Measurements from ENCODE around the gene LSM4.
"Not testable (repeated sequence)": the region's sequence is repeated elsewhere in the genome, so short reads cannot be mapped to it uniquely, and the experiment has no call there.

- TF ChIP-seq, protein P1, sequence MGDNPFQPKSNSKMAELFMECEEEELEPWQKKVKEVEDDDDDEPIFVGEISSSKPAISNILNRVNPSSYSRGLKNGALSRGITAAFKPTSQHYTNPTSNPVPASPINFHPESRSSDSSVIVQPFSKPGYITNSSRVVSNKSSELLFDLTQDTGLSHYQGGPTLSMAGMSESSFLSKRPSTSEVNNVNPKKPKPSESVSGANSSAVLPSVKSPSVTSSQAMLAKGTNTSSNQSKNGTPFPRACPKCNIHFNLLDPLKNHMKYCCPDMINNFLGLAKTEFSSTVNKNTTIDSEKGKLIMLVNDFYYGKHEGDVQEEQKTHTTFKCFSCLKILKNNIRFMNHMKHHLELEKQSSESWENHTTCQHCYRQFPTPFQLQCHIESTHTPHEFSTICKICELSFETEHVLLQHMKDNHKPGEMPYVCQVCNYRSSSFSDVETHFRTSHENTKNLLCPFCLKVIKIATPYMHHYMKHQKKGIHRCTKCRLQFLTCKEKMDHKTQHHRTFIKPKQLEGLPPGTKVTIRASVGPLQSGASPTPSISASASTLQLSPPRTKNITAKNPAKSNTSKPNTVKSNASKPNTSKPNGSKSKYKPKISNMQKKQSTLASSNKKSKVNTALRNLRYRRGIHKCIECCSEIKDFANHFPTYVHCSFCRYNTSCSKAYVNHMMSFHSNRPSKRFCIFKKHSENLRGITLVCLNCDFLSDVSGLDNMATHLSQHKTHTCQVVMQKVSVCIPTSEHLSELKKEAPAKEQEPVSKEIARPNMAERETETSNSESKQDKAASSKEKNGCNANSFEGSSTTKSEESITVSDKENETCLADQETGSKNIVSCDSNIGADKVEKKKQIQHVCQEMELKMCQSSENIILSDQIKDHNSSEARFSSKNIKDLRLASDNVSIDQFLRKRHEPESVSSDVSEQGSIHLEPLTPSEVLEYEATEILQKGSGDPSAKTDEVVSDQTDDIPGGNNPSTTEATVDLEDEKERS (tag by site-specific recombination; IDR thresholded peaks at IDR 0.05): not testable (repeated sequence)
- TF ChIP-seq, protein P2, sequence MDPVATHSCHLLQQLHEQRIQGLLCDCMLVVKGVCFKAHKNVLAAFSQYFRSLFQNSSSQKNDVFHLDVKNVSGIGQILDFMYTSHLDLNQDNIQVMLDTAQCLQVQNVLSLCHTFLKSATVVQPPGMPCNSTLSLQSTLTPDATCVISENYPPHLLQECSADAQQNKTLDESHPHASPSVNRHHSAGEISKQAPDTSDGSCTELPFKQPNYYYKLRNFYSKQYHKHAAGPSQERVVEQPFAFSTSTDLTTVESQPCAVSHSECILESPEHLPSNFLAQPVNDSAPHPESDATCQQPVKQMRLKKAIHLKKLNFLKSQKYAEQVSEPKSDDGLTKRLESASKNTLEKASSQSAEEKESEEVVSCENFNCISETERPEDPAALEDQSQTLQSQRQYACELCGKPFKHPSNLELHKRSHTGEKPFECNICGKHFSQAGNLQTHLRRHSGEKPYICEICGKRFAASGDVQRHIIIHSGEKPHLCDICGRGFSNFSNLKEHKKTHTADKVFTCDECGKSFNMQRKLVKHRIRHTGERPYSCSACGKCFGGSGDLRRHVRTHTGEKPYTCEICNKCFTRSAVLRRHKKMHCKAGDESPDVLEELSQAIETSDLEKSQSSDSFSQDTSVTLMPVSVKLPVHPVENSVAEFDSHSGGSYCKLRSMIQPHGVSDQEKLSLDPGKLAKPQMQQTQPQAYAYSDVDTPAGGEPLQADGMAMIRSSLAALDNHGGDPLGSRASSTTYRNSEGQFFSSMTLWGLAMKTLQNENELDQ (tag by site-specific recombination; IDR thresholded peaks at IDR 0.05; ENCODE audit: low read depth): not testable (repeated sequence)
- TF ChIP-seq ZNF274 (IDR thresholded peaks at IDR 0.05; ENCODE audit: low read length); ZNF274 (tag by site-specific recombination; IDR thresholded peaks at IDR 0.05; ENCODE audit: borderline replicate concordance); CTCF (tag by site-specific recombination; IDR thresholded peaks at IDR 0.05); ZNF398 (tag by site-specific recombination; IDR thresholded peaks at IDR 0.05); ZEB2 (tag by site-specific recombination; IDR thresholded peaks at IDR 0.05); ZNF138 (tag by site-specific recombination; IDR thresholded peaks at IDR 0.05; ENCODE audit: borderline replicate concordance); KLF8 (tag by site-specific recombination; IDR thresholded peaks at IDR 0.05); GLI2 (tag by site-specific recombination; IDR thresholded peaks at IDR 0.05; ENCODE audit: borderline replicate concordance, low read depth); YY1 (tag by site-specific recombination; IDR thresholded peaks at IDR 0.05): not testable (repeated sequence)
- TF ChIP-seq, protein P3, sequence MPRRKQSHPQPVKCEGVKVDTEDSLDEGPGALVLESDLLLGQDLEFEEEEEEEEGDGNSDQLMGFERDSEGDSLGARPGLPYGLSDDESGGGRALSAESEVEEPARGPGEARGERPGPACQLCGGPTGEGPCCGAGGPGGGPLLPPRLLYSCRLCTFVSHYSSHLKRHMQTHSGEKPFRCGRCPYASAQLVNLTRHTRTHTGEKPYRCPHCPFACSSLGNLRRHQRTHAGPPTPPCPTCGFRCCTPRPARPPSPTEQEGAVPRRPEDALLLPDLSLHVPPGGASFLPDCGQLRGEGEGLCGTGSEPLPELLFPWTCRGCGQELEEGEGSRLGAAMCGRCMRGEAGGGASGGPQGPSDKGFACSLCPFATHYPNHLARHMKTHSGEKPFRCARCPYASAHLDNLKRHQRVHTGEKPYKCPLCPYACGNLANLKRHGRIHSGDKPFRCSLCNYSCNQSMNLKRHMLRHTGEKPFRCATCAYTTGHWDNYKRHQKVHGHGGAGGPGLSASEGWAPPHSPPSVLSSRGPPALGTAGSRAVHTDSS (tag by site-specific recombination; IDR thresholded peaks at IDR 0.05): not testable (repeated sequence)
- TF ChIP-seq ZNF121 (tag by site-specific recombination; IDR thresholded peaks at IDR 0.05): peak; percentile 92
- TF ChIP-seq, protein P4, sequence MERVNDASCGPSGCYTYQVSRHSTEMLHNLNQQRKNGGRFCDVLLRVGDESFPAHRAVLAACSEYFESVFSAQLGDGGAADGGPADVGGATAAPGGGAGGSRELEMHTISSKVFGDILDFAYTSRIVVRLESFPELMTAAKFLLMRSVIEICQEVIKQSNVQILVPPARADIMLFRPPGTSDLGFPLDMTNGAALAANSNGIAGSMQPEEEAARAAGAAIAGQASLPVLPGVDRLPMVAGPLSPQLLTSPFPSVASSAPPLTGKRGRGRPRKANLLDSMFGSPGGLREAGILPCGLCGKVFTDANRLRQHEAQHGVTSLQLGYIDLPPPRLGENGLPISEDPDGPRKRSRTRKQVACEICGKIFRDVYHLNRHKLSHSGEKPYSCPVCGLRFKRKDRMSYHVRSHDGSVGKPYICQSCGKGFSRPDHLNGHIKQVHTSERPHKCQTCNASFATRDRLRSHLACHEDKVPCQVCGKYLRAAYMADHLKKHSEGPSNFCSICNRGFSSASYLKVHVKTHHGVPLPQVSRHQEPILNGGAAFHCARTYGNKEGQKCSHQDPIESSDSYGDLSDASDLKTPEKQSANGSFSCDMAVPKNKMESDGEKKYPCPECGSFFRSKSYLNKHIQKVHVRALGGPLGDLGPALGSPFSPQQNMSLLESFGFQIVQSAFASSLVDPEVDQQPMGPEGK (tag by site-specific recombination; IDR thresholded peaks at IDR 0.05): not testable (repeated sequence)
Observed at GRCh38 chr19:18348818-18349339, 26.0 kb upstream of the LSM4 start.
